Ovary (tissue), 9 donors: Measurements from ENCODE around the gene HOXA2. TPM values are rescaled to one million over a fixed set of nuclear protein-coding genes. Genes with fewer than 3 reads are reported as not detected.

Experiments used
- DNase-seq, 5 donors: peaks; one replicate each; pipeline ENCODE4 v3.0.0-alpha.2; 2019 to 2020
- H3K27ac ChIP-seq, 2 donors: fragments of 200-600 bp; one replicate each; pipeline versions ENCODE4 v1.5.1 to v1.8.0; 2019 to 2022
- H3K27me3 ChIP-seq: fragments of 200-600 bp; one replicate; pipeline ENCODE4 v1.8.0; 2022
- H3K36me3 ChIP-seq: fragments of 200-600 bp; sonication (generic); one replicate; pipeline ENCODE4 v1.5.1; 2019
- H3K4me1 ChIP-seq: one replicate; pipeline ENCODE4 v1.8.1; 2013; ENCODE audit warnings: mild to moderate bottlenecking, moderate library complexity; ENCODE audit not compliant: insufficient read depth
- H3K4me3 ChIP-seq: fragments of 200-600 bp; sonication (generic); one replicate; pipeline ENCODE4 v1.5.1; 2017
- H3K9me3 ChIP-seq, 2 donors: fragments of 200-600 bp in 1 of 2; sonication (generic) in 1 of 2; one replicate each; pipeline versions ENCODE4 v1.5.1 to v1.8.1; 2013 to 2019; ENCODE audit warnings: mild to moderate bottlenecking in 1 of 2, moderate library complexity in 1 of 2
- CTCF ChIP-seq, 3 donors: fragments of 450-650 bp in 2 of 3; fragments of 200-600 bp in 1 of 3; IDR thresholded peaks; one replicate each; pipeline versions ENCODE4 v1.5.1 to v1.8.0; 2016 to 2022; ENCODE audit warnings: antibody characterized with exemption in 3 of 3, mild to moderate bottlenecking in 1 of 3
- EP300 ChIP-seq: sonication (generic); formaldehyde crosslinking; IDR thresholded peaks from one replicate; pipeline ENCODE4 v1.6.1; 2017; ENCODE audit warnings: antibody characterized with exemption
- POLR2A ChIP-seq: fragments of 450-650 bp; IDR thresholded peaks from one replicate; pipeline ENCODE4 v1.6.1; 2017; ENCODE audit warnings: antibody characterized with exemption, mild to moderate bottlenecking, moderate library complexity
- WGBS, 3 donors: extraction: QIAGEN DNeasy Blood & Tissue Kit in 1 of 3; methylation state at CpG; one replicate each; pipeline versions ENCODE4 v1.1.5 to v1.1.7; 2013 to 2017; 5-methylcytosine and 5-hydroxymethylcytosine counted together
- intact Hi-C, 4 donors: fragments of 100-400 bp; cut with DNase I; formaldehyde crosslinking; loops; one replicate each; pipeline versions ENCODE4 v1.11.0 to v1.15.1; 2022 to 2023
- polyA plus RNA-seq, 2 donors: library from polyadenylated mRNA; stranded (reverse); fragments of 200-250 nt in 1 of 2; fragments of 350-450 nt in 1 of 2; fragmentation: Illumina TruSeq in 1 of 2; extraction: RNeasy Lipid Tissue Mini Kit (QIAGEN cat#74804) in 1 of 2; gene quantifications; one replicate each; pipeline ENCODE4 v1.2.3, GENCODE V29; 2013 to 2014
- total RNA-seq, 7 donors: library from RNA; depleted of rRNA in 2 of 7; stranded (reverse); fragments of >200 nt in 2 of 7; fragmentation: NEBNext Ultra II Directional in 3 of 7; extraction: Animal tissue kit (Norgen Biotek cat#: 25700) in 3 of 7; gene quantifications; one replicate each; pipeline versions ENCODE4 v1.1.0 to v1.2.4, GENCODE V29; 2016 to 2023
- donor health status: DM: no; HTN: no; CAD: no; lungs with moderate emphysema.
- donor health status: DM: no; HTN: no; CAD: no.
- donor health status: Bipolar disorder and iron deficiency.
- donor health status: DM: yes; HTN: yes; CAD: no.
- donor health status: DM: no; HTN: no; CAD: no.
- donor health status: DM: yes; HTN: yes; CAD: no.

Gene HOXA2
- total and polyA plus RNA-seq, 9 donors: 0.36 to 9.0 (median 1.1) TPM; not detected in 2

- TF ChIP-seq EP300 (no peak), POLR2A (no peak), CTCF (IDR thresholded peaks at IDR 0.05) (no peak)
- H3K4me3 ChIP-seq: no peak overlapping the region
- no peak overlapping the region for H3K27ac ChIP-seq
- intact Hi-C loops: no loop called here
- H3K4me1 ChIP-seq: no peaks in the 10 kb centered on the region
- no peaks in the 10 kb centered on the region for H3K9me3 ChIP-seq
- H3K27me3 ChIP-seq: no peaks in the 10 kb centered on the region
- no peak for DNase-seq
- 45 to 67% (median 50%) methylated on average over 42 of the region's 42 CpGs for WGBS, 3 donors
- no peaks in the 10 kb centered on the region for H3K36me3 ChIP-seq
These were observed 19.8 kb upstream of the HOXA2 start for GRCh38 chr7:27122077-27122910.

GRCh38 chr7:27121684-27122076, 19.2 kb upstream of the HOXA2 start:
- no peaks in the 10 kb centered on the region for H3K36me3 ChIP-seq
- TF ChIP-seq EP300 (no peak), POLR2A (no peak), CTCF (IDR thresholded peaks at IDR 0.05) (no peak)
- no peaks in the 10 kb centered on the region for H3K4me1 ChIP-seq
- H3K4me3 ChIP-seq: no peak overlapping the region
- DNase-seq: no peak
- intact Hi-C loops: no loop called here
- no peaks in the 10 kb centered on the region for H3K9me3 ChIP-seq
- H3K27ac ChIP-seq: no peak overlapping the region
- no peaks in the 10 kb centered on the region for H3K27me3 ChIP-seq
- 75 to 81% (median 75%) methylated on average over 7 of the region's 7 CpGs for WGBS, 3 donors

GRCh38 chr7:27119412-27119911, 17.0 kb upstream of the HOXA2 start:
- no peaks in the 10 kb centered on the region for H3K36me3 ChIP-seq
- no peak overlapping the region for H3K4me3 ChIP-seq
- no peaks in the 10 kb centered on the region for H3K4me1 ChIP-seq
- H3K9me3 ChIP-seq: no peaks in the 10 kb centered on the region
- intact Hi-C loops: no loop called here
- 62 to 83% (median 76%) methylated on average over 1 of the region's 1 CpG for WGBS, 3 donors
- H3K27me3 ChIP-seq: no peaks in the 10 kb centered on the region
- TF ChIP-seq POLR2A (no peak), CTCF (IDR thresholded peaks at IDR 0.05) (no peak), EP300 (no peak)
- H3K27ac ChIP-seq: no peak overlapping the region
- DNase-seq: no peak

GRCh38 chr7:27118580-27118979, 16.1 kb upstream of the HOXA2 start:
- TF ChIP-seq EP300: no peak
- TF ChIP-seq POLR2A: no peak
- TF ChIP-seq CTCF (IDR thresholded peaks at IDR 0.05): no peak
- no peaks in the 10 kb centered on the region for H3K27me3 ChIP-seq
- no peak for DNase-seq
- intact Hi-C loops: no loop called here
- H3K4me3 ChIP-seq: no peak overlapping the region
- H3K9me3 ChIP-seq: no peaks in the 10 kb centered on the region
- no peaks in the 10 kb centered on the region for H3K4me1 ChIP-seq
- H3K36me3 ChIP-seq: no peaks in the 10 kb centered on the region
- H3K27ac ChIP-seq: no peak overlapping the region
- WGBS, 3 donors: 46 to 61% (median 59%) methylated on average over 3 of the region's 3 CpGs
